ENCODE data around the gene THBS1.

The THBS1 gene

DNA sequence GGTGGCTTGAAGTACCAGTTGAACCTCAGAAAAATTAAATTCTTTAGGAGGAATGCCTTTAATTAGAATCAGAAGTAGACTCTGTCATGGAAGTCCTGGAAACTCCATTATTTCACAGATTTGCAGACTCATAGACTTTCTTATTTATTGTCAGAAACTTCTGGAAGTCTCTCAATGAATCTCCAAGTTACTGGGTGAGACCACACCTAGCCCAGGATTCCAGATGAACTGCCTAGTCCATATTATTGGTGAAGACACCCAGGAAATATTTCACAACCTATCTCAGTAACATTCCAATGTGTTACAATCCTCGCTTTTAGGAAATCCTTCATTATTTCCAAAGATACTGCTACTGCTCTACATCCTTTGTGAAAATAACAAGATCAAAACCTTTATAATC, 6.5 kb upstream of the THBS1 start:
- no peak for DNase-seq

DNA sequence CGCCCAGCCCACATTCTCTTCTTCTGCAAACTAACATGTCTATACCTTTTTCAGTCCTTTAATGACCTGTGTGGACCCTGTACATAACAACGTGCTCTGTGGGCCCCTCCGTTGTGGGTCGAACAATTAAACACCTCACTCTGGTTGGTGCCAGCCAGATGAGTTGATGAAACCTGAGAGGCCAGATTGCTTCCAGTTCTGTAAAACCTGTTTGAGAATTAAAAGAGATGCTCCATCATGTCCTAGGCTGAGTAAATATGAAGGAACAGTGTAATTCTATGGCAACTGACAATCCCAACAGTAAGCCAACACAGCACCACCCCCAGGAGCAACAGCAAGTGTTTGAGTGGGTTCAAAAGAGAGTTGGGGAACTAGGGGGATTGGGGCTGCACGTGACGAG, 5.7 kb upstream of the THBS1 start:
- no peak for DNase-seq

DNA sequence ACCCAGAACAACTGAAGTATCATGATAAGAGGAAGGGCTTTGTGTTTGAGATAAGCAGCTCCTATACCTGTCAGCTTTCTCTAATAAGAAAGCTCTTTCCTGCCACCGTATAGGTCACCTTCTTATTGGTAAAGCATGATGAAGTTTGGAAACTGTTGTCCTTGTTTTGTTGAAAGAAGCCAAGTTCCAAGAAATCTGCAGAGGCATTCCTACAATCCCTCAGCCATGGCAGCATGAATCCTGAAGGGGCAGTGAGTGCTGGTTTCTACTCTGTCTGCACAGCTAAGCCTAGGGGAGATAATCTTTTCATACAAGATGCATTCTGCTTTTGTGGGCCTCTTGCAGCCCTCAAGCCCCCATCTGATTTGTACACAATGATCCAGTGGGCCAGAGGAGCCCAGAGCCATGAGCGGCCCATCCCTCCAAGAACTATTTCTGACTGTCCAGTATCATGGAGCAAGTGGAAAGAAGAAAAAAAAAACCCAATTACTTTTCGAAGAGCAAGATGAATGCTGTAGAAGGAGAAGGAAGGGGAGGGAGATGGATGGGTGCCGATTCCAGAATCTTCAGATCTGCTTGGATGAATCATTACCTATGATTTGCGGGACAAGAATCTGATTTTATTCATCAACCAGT, 1.9 kb upstream of the THBS1 start:
- no peak for DNase-seq

DNA sequence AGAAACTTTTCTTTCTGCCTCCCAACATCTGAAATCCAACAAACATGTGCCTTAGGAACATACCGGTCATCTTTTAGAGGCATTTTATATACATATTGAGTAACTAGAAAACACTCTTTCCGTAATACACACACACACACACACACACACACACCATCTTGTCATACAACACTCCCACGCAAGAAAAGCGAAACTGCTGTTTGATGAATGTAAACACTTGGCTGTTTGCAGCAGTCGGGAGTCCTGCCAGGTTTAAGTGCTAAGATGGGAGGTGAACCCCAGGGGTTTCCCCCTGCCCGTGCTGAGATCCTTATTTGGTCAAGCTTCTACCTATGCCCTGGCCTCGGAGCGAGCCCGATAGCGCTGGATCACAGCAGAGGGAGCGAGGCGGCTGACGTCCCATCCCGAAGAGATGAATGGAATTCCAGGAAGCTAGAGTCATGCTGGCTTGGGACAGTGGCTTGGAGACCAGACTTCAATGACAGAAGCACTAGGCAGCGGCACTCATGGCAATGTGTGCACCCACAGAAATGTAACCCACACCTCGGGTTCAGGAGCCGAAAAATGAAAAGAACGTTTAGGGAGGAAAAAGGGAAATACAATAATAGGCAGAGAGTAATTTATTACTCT, 1.3 kb upstream of the THBS1 start:
- DNase-seq: peak; percentile 81

DNA sequence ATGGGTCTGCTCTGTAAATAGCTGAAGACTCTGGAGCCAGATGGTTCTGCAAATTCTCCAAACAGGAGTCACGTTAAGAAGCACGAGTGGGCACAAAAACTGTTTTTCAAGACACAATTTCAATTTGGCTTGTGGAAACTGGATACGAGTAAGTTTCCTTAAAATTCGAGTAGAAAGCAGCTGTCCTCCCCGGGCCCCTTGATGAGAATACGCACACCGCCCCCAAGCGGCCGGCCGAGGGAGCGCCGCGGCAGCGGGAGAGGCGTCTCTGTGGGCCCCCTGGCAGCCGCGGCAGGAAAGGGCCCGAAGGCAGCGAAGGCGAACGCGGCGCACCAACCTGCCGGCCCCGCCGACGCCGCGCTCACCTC, 778 bp upstream of the THBS1 start:
- DNase-seq: peak; percentile 87

DNA sequence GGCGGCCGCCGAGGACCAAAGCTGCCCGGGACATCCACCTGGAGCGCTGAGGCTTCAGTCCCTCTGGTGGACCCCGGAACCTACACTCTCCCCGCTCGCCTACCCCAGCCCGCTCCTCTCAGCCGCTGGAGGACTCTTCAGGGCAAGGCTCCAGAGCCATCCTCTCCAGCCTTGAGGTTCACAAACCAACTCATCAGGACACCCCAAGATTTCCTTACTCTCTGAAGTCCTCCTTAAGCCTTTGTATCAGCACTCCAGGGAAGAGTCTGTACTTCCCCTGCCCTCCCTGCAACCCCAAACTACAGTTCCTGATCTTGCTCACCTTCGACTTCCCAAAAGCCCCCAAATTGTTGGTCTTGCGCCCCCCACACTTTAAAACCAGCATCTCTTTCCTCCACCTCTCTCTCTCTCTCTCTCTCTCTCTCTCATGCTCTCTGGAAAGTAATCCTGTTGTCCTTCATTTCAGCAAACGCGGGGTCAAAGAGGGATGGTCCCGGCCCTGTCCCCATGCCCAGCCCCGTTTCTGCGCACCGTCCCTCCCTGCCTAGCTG, 438 bp downstream of the THBS1 start:
- peak; percentile 30 for DNase-seq

DNA sequence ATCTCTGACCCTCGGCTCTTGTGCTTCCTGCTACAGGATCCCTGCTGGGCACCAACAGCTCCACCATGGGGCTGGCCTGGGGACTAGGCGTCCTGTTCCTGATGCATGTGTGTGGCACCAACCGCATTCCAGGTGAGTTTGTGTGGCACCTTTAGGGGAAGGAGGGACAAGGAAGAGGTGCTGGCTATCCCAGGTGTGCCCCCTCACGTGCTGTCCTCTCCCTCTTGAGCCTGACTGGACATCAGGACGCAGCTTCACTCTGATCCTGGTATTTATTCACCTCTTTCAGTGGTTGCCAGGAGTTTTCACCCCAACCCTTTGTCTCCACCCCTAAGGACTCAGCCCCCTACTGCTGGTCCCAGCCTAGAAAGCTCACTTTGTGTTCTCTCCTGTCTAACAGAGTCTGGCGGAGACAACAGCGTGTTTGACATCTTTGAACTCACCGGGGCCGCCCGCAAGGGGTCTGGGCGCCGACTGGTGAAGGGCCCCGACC, 960 bp downstream of the THBS1 start:
- peak; percentile 60 for DNase-seq

DNA sequence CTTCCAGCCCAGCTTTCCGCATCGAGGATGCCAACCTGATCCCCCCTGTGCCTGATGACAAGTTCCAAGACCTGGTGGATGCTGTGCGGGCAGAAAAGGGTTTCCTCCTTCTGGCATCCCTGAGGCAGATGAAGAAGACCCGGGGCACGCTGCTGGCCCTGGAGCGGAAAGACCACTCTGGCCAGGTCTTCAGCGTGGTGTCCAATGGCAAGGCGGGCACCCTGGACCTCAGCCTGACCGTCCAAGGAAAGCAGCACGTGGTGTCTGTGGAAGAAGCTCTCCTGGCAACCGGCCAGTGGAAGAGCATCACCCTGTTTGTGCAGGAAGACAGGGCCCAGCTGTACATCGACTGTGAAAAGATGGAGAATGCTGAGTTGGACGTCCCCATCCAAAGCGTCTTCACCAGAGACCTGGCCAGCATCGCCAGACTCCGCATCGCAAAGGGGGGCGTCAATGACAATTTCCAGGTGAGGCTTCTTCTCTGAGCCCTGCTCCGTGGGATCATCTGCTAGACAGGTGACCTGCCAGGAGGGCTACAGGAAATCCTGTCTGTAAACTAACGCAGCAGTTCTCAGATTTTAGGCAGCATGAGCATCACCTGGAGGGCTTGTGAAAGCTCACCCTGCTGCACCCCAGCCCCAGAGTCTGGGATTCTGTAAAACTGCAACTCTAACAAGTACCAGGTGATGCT, 1.6 kb downstream of the THBS1 start:
- no peak for DNase-seq

DNA sequence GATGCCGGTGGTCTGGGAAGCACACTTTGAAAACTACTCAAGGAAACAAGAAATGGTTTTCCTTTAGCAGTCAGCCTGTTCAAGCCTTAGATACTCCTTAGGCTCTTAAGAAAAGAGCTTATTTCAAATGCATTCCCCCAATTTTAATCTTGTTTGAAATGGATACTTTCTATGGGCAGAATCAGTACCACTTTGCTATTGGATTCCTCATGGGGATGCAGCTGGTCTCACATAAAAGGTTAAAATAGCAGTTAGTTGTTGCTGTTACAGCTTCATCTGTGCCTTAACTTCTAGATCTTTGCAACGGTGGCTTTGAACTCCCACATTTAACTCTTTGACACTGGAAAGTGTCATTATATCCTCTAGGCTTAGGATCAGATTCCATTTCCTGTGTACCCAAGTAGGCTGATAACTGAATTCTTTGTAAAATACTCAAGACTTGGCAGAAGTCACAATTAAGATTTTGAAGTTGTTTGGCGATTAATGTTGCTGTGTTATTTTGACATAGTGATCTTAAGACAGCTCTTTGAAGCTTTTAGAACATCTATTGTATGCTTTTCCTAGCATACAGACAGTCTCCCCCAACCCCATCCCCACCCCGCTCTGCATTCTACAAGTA, 2.2 kb downstream of the THBS1 start:
- peak; percentile 34 for DNase-seq

DNA sequence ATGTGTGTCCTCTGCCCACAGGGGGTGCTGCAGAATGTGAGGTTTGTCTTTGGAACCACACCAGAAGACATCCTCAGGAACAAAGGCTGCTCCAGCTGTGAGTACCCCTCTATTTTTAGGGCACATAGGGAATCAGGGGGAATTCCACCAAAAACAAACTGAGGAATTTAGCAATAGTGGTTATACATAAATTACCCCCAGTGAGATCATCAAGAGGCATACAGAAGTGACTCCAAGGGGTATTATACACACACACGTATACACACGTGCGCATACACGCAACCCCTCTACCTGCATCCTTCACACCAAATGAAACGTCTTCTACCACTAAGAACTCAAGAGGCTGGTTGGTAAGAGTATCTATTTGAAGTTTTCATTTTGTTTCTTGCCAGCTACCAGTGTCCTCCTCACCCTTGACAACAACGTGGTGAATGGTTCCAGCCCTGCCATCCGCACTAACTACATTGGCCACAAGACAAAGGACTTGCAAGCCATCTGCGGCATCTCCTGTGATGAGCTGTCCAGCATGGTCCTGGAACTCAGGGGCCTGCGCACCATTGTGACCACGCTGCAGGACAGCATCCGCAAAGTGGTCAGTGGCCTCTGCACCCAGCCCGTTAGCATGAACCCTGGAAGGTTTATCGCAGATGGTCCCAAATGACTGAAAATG, 2.9 kb downstream of the THBS1 start:
- peak; percentile 45 for DNase-seq

DNA sequence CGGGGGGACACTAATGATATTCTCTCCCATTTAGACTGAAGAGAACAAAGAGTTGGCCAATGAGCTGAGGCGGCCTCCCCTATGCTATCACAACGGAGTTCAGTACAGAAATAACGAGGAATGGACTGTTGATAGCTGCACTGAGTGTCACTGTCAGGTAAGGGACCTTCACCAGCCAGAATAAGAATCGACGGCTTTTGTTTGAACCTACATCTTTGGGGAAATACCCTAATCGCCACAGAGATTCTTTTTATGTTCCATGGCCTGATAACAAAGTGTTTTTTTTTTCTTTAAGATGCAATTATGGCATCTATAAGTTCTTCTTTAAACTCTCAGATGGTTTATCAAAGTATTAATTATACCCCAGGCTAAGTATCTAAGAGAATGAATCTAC, 3.4 kb downstream of the THBS1 start:
- no peak for DNase-seq

DNA sequence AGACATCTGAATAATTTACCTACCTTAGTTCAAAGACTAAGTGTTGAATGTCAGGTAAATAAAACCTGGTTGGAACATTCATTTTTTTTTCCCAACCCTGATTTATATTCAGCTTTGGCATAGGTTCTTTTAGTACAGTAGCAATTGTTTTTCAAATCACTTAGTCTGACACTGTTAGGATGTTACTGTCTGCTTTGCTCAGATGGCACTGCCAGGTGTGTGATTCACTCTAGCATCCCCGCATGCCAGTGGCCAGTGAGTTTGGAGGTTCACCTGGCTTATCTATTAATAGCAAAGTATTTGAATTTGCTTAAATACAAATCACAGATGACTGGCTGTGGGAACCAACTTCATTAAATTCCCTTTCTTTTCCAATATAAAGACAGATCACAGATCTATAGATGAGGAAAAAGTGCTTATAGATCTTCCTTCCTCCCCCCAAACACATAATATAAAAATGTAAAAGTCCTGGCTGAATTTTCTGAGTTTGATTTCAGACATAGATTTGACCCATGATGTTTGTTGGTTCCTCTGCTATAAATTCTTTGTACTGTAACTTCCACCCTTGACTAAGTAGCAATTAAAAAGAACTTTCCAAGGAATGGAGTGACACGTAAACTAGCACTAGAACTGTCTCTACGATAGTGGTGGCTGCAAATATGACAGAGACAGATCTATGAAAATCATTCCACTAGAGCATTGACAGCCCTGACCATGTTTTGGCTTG, 3.9 kb downstream of the THBS1 start:
- DNase-seq: no peak

DNA sequence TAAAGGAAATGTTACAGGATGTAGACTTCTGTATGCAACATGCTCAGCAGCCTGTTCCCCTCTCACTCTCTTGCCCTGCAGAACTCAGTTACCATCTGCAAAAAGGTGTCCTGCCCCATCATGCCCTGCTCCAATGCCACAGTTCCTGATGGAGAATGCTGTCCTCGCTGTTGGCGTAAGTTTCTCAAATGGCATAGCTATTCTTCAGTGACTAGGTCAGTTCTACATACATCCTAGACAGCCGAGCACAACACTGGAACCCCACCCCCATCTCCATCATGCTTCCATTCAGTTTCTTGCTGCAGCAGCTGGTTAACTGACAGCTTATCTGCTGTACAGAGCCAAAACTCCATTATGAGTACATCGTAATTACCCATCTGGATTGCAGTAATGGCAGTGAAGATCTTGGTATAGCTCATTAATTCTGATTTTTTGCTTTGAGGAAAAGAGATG, 4.5 kb downstream of the THBS1 start:
- no peak for DNase-seq

DNA sequence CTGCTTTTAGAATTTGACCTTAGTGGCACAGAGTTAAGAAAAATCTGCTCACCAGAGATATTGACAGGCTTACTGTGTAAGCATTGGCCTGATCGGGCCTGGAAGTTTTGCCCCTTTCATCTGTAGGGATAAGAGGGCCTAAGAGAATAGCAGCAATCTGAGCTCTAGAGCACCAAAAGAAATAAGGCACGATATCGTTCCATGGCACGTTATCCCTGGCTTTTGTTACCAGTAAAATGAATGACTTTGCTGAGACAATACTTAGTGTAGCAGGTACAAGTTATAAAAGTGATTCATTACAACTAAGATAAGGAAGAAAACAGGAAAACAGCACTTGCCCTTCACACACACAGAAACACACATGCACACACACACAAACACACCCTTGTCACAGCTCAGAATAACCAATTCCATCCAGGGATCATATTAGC, 5.0 kb downstream of the THBS1 start:
- DNase-seq: no peak

DNA sequence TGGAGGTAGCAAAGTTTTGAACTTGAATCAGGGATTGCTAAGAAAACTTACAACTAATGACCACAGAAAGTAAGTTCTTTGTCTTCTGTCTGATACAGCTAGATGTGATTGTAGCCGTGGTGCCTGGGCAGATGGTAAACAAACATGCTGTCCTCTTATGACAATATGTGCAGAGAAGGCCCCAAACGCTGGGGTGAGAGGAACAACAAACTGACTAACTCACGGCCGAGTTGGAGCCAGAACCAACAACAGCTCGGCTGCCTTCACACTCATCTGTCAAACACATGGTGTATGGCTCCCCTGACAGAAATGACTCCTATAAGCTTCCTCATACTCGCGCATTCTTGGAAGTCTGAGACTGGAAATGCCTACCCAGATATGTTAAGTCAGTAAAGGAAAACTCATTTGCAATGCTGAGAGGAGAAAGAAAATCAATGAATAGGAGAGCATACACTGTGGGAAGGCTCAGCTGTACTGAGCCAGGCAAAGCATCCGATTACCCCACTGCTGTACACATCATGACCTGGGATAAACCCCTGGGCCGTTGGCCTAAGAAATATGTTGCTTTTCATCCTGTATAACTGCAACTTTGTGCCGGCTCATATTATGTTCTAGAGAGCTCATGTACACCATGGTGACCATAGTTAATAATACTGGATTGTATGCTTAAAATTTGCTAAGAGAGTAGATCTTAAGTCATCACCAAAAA, 5.7 kb downstream of the THBS1 start:
- DNase-seq: peak; percentile 63

DNA sequence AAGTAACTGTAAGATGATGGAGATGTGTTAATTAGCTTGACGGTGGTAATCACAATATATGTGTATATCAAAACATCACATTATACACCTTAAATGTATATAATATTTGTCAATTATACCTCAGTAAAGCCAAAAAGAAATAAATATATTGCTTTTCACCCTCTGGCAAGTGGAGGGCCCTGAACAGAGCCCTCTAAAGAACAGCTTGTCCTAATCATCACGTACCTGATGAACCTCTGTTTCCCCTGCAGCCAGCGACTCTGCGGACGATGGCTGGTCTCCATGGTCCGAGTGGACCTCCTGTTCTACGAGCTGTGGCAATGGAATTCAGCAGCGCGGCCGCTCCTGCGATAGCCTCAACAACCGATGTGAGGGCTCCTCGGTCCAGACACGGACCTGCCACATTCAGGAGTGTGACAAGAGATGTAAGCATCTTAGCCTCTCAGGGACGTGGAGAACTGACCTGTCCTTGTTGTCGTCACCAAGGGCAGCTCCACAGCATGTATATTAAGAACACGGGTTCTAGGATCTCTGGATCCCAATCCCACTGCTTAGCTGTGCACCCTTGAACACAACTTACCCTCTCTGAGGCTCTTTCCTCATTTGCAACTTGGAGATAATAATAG, 6.3 kb downstream of the THBS1 start:
- no peak for DNase-seq

DNA sequence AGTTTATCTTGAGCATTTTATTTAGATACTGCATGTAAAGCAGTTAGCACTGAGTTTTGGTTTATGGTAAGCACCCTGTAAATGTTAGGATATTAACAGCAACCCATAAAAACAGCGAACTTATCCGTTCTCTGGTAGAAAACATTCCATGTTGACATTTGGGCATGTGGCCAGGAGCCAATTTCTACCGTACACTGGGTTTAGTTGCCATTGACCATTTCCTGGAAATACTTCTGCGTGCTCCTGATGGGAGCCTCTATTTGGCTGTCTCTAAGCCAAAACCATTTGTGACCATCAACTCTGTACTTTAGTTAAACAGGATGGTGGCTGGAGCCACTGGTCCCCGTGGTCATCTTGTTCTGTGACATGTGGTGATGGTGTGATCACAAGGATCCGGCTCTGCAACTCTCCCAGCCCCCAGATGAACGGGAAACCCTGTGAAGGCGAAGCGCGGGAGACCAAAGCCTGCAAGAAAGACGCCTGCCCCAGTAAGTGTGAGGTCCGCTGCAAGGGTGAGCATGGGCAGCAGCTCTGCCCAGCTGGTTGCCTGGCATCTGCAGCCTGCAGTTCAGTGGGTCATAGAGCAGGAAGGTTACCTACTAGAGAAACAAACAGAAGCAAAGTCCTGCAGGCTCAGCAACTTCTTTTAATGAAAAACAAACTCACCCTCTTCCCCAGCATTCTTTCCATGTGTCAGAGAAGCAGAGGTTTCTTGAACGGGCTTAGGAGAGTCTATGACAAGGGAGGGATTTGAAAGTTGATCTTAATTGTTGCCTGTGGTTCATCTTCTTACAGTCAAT, 7.1 kb downstream of the THBS1 start:
- DNase-seq: no peak

DNA sequence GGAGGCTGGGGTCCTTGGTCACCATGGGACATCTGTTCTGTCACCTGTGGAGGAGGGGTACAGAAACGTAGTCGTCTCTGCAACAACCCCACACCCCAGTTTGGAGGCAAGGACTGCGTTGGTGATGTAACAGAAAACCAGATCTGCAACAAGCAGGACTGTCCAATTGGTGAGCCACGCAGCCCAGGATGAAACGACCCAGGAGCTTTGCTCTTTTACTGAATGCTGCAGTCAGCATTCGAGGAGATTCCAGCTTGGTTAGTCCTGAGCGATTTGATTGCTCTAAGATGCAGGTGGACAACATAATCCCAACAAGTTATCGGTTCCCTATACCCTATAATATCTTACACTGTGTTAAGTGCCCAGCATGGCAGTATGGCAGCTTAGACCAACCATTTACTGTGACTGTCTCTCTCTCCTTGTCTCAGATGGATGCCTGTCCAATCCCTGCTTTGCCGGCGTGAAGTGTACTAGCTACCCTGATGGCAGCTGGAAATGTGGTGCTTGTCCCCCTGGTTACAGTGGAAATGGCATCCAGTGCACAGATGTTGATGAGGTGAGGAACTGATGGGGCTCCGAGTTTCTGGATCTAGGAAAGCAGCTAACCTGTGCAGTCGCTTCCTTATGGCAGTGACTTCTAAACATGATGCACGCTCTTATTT, 7.8 kb downstream of the THBS1 start:
- DNase-seq: no peak

DNA sequence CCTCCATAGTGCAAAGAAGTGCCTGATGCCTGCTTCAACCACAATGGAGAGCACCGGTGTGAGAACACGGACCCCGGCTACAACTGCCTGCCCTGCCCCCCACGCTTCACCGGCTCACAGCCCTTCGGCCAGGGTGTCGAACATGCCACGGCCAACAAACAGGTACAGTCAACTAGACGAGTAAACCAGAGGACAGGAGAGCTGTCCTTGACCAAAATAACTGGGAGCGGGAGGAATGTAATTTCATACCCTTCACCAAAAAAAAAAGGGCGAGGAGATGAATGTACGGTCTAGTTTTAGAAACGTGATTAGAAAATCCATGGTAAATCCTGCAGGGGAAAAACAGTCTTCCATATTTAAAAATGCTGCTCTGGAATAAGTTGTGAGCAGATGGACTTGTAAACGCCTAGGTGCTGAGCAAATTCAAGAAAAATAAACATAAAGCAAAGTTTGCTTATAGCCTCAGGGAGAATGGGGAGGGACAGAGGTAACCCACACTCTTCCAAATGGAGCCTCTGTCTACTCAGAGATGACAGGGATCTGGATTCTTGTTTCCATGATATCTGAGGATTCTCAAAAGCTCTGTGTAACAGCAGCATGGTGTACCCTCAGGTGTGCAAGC, 8.4 kb downstream of the THBS1 start:
- no peak for DNase-seq

Data from HCEC 1CT (cell line).